Kidney epithelial cell (primary cell): ENCODE measurements around the gene IL26. TPM values are rescaled to one million over a fixed set of nuclear protein-coding genes. Genes with fewer than 3 reads are reported as not detected.

Source experiments
- DNase-seq: peaks from one replicate; pipeline ENCODE4 v3.0.0-alpha.2; 2010; ENCODE audit warnings: low read depth
- H3K27me3 ChIP-seq: 2 replicates; pipeline ENCODE4 v1.6.0; 2011; ENCODE audit warnings: low read length; ENCODE audit not compliant: control insufficient read depth, insufficient read depth
- H3K36me3 ChIP-seq: 2 replicates; pipeline ENCODE4 v1.5.1; 2011; ENCODE audit warnings: low read length; ENCODE audit not compliant: control insufficient read depth, insufficient read depth
- H3K4me3 ChIP-seq: 2 replicates; pipeline ENCODE4 v1.5.1; 2011; ENCODE audit warnings: low read depth, mild to moderate bottlenecking, control low read depth, low read length
- total RNA-seq: library from RNA; depleted of rRNA; stranded (reverse); fragments of >200 nt; gene quantifications from 2 replicates; pipeline ENCODE4 v1.2.3, GENCODE V29; 2015
- TF ChIP-seq, protein P1 (sequence below): IDR thresholded peaks from 2 replicates; pipeline ENCODE4 v1.5.1; 2011; ENCODE audit warnings: mild to moderate bottlenecking, moderate library complexity, low read length, control low read depth, inconsistent platforms; ENCODE audit not compliant: insufficient read depth, poor library complexity, severe bottlenecking

IL26 gene
- total RNA-seq, 1 donor from 2014 or later, result not detected

DNA sequence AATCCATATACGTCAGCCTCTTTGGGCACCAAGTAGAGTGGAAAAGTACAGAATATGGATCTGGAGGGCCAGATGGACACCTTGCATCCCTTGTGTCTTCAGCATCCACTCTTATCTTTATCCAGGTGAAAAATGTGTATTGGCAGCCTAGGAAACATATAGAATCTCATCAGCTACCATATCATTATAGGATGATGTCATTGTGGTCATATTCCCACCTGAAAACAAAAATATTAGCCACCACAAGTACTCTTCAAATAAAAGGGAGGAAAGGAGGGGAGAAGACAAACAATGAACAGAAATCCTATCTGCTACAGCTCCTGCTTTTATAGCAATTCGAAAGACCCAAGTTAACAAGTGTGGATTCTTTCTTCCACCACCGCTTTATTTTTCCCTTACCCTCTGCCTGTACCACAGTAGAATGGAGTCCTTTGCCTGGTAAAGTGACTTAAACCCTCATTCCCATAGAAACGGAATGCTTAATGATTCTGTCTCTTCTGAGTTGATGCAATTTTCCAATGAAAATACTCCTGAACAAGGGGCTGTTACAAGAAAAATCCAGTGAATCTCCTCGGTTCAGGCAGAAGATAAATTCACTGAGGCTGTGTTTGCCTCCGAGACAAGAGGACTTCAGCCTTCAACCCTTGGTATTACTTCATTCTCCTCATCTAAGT lies 13.8 kb upstream of the IL26 start:
- Histone ChIP-seq H3K36me3 (no peaks in the 10 kb centered on the region), H3K27me3 (no peaks in the 10 kb centered on the region), H3K4me3 (no peak overlapping the region)
- TF ChIP-seq, protein P1, sequence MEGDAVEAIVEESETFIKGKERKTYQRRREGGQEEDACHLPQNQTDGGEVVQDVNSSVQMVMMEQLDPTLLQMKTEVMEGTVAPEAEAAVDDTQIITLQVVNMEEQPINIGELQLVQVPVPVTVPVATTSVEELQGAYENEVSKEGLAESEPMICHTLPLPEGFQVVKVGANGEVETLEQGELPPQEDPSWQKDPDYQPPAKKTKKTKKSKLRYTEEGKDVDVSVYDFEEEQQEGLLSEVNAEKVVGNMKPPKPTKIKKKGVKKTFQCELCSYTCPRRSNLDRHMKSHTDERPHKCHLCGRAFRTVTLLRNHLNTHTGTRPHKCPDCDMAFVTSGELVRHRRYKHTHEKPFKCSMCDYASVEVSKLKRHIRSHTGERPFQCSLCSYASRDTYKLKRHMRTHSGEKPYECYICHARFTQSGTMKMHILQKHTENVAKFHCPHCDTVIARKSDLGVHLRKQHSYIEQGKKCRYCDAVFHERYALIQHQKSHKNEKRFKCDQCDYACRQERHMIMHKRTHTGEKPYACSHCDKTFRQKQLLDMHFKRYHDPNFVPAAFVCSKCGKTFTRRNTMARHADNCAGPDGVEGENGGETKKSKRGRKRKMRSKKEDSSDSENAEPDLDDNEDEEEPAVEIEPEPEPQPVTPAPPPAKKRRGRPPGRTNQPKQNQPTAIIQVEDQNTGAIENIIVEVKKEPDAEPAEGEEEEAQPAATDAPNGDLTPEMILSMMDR, result no peak
- DNase-seq, result no peak

DNA sequence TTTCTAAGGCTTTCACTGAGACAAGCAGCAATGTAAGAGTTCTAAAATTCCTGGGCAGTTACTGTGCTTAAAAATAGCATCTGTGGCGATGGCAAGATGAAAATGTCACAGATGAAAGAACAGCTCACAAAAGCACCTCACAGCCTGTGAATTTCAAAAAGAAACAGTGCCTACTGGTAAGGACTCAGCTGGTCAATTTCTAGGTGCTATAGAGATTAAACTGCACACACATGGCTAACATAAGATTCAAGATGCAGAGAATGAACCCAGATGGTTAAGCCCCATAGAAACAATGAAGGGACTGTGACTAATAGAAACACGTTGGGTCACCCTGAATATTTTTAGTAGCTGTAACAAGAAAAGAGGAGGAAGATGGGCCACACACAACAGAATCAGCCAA lies 12.0 kb upstream of the IL26 start:
- Histone ChIP-seq H3K27me3 (no peaks in the 10 kb centered on the region), H3K36me3 (no peaks in the 10 kb centered on the region), H3K4me3 (no peak overlapping the region)
- no peak for DNase-seq
- TF ChIP-seq, protein P1, result no peak

DNA sequence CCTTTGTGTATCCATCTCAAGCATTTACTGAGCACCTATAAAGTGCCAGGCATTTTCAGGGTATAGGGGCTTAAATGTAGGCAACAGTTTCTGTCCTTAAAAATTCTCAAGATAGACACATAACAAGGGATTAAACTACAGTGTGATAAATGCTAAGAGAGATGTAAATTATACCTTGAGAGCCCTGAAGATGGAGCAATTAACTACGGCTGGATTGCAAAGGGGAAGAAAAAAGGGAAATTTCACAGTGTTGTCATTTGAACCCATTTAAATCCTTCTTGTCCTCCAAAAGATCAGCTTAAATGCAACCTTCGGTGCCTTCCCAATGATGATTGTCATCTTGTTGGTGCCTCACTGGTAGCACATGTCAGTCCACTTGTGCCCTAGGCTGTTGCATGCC lies 11.5 kb upstream of the IL26 start:
- TF ChIP-seq, protein P1, result no peak
- no peak overlapping the region for H3K4me3 ChIP-seq

DNA sequence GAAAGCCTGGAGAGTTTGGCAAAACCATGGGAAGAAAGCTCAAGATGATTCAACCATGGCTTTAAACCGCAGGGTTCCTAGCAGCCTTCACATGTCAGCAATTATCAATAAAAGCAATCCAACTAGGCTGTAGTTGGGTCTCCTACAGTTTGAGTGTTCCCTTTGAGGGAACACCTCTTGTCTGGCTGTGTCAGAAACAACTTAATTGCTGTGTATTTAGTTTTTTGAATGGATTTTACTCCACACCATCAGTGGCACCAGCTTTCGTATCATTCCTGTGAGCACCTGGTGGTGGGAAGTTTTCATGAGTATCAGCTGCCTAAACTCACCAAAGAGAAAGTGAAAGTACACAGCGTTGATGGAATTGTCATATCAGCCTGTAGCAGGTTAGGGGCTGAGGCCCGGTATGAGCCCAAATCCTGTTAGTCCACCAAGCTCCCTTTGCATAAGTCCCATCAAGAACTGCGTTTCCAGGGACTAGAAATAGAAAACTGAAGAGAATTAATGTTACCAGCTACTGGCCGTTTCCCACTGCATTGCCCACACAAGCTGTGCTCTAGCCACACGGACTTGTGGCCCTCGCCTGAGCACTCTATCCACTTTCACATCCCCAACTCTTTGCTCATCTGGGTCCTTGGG lies 10.9 kb upstream of the IL26 start:
- Histone ChIP-seq H3K4me3 (no peak overlapping the region), H3K27me3 (no peaks in the 10 kb centered on the region), H3K36me3 (no peaks in the 10 kb centered on the region)
- TF ChIP-seq, protein P1, result no peak
- no peak for DNase-seq

More for the DNA sequence above, 11.5 kb upstream of the IL26 start:
- Histone ChIP-seq H3K27me3 (no peaks in the 10 kb centered on the region), H3K36me3 (no peaks in the 10 kb centered on the region)
- no peak for DNase-seq

DNA sequence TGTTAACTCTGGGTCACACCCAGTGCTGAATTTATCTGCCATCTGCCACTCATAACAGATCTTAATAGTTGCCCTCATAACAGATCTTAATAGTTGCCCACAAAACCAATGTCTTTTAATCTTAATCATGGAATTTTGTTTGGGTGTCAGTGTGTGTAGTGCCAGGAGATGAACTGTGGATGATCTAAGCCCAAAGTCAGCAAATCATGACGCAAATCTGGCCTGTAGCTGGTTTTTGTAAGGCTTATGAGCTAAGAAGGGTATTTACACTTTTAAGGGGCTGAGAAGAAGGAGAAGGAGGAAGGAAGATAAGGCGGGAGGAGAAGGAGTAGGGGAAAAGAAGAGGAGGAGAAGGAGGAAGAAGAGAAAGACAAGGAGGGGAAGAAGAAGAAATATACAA lies 10.0 kb upstream of the IL26 start:
- Histone ChIP-seq H3K27me3 (no peaks in the 10 kb centered on the region), H3K4me3 (no peak overlapping the region), H3K36me3 (no peaks in the 10 kb centered on the region)
- no peak for DNase-seq
- TF ChIP-seq, protein P1, result no peak
